ENCODE measurements around the gene PCOLCE2.

Gene PCOLCE2

DNA sequence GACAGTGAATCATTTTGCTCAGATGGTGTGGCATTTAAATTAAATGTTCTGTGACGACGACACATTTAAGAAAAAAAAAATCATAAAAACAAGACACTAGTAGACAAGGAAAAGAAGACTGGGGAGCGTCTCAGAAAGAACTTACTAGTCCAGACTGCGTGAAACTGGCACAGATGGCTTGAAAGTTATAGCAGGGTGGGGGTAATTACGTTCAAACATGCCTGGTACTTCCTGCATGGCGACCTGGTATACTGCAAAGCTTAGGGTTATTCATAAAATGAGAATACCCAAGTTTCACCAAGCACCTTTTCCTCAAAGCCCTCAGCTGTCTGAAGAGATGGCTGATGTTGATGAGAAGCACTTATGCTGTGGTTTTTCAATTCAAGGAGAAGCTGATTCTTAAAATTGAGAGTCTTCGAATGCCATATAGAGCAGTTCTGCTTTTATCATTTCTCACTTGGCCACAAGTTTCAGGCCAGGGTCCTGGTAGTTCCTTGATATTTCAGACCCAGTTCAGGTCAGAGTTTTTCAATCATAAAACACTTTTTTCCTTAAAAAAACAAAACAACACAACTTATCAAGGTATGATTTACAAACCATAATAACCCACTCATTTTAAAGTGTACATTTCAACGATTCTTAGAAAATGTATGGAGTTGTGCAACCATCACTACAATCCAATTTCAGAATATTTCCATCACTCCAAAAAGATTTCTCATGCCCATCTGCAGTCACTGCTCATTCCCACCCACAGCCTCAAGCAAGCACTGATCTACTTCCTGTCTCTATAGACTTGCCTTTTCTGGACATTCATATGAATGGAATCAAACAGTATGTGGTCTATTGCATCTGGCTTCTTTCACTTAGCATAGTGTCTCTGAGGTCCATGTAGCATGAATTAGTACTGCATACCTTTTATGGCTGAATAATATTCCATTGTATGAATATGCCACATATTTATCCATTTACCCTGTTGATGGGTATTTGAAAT is 24.7 kb downstream of the PCOLCE2 start:
- DNase-seq = peak in 1 of 2 donors; percentile 43

DNA sequence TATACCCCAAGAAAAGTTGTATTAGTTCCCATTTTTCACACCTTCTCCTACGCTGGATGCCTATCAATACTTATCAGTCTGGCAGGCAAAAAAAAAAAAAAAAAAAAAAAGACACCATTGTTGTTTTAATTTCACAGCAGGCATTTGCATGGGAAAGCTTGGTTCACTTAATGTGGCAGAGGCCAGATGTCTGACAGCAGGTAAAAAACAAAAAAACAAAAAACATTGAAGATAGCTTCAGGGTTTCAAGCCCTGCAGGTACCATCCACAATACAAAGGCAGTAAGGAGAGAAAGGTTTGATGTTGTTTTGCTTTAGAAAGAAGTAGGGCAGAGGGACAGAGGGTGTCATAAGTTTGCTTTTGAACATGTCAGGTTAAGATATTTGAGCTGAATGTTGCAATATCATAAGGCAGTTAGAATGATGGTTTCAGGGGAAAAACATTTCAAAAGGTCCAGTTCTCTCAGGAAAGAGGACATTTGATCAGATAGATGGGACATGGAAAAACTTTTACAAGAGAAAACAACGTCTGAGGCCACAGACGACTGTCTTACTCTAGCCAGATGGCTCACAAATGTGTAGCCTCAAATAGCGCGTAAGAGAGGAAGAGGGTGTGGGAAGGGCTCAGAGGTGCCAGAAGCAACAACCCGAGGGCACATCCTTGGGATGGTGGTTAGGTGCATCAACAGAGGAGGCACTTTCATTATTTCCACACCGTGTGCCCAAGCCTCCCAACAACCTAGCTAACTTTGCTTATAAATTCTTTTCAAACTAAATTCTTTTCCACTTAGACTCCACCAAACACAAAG is 25.7 kb downstream of the PCOLCE2 start:
- no peak for DNase-seq

DNA sequence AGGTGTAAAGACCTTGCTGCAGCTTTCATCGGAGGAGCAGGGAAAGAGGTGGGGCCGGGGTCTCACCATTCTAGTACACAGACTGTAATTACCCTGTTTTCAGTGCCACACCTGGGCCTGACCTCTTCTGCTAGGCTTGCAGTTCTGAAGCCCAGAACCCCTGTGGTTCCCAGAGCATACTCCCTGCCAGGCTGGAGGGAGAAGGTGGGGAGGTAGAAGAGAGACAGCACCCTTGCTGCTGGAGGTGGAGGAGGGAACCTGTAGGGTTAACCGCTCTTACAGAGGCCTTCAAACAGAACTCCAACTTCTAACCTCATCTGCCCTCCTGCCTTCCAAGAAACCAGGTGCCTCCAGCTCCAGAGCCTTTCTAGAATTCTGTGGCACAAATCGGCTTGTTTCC is 27.0 kb downstream of the PCOLCE2 start:
- DNase-seq = no peak

DNA sequence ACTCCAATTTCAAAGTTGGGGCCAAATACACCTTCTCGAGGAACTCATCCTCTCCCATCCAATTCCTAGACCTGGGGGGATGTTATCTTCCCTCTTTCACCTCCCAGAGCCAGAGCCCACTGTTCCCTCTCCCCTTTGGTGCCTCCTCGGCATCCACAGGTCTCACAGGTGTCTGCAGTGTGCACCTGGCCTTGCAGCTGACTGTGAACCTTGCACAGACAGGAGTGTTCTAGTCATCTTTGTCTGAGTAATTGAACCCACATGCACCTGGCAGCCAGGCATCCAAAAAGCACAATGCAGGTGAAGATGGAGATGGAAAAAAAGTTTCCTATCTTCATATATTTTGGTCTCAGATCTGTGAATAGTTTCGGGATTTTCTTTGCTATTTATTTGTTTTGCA is 30.8 kb downstream of the PCOLCE2 start:
- no peak for DNase-seq

DNA sequence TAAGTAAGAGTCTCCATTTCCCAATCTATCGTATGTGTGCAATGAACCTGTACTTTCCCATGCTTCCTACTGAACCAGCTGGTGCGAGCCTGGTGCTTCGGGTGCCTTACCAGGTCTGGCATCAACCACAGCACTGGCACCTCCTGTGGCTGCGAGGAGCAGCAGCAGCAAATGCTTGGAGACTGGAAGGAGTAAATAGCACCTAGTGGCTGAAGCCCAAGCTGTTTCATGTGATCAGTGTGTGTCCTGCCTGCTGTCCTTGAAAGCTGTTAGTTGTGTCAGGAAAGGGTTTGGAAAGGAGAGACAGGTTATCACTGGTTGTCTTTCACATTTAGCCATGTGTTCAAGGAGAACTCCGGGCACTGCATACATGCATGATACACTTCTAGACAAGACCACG is 31.8 kb downstream of the PCOLCE2 start:
- no peak for DNase-seq

DNA sequence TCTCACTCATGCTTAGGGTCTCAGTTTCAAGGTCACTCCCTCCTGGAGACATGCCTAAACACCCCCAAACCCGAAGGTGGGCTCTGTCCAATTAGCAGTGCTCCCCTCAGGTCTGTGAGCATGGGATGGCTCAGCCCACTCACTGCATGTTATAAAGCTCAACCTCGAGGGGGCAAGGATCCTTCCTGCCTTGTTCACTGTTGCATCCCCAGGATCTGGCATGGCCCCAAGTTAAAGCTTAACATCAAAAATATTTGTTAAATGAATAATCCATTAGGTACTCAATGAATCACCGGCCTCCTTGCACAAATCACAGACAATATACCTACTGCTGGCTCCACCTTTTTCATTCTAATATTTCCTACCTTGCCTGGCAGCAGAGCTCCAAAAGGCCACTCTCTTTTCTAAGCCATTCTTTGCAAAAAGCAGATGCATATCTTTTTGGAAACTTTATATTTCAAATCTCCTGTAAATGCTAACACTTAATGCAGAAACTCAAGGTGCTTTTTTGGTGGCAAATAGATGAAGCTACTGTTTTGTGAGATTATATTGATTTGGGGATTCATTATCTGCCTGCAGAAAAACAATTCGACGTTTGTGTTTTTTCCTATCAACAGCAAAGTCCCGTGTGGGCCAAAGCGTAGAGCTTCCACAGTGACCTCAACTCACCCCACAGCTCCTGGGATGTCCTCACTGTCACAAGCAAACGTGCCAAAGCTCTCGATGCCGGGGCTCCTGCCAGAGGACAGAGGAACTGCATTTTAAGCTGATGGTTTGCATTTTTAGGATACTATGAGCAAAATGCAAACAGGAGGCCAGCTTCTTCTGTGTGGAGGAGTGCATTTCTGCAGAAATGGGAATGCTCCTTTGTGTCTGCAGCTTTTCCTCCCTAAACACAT is 35.4 kb downstream of the PCOLCE2 start:
- DNase-seq = no peak

DNA sequence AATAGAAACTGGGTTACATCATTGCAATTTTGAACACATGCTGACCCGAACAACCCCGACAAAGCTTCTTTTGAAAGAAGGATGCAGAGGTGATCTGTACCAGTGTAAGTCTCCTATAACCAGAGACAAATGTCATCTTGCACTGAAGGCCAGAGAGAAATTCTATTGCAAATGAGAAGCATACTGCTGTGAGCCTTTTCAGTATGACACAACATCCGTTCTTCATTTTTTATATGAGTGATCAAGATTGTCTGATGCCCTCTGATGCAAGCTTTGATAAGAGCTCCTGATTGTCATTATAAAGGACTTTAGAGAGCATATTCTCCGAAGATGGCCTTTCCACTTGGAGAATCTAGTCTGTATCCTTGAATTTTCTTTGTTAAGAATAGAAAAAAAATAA is 36.9 kb downstream of the PCOLCE2 start:
- peak in 1 of 2 donors; percentile 32 for DNase-seq

DNA sequence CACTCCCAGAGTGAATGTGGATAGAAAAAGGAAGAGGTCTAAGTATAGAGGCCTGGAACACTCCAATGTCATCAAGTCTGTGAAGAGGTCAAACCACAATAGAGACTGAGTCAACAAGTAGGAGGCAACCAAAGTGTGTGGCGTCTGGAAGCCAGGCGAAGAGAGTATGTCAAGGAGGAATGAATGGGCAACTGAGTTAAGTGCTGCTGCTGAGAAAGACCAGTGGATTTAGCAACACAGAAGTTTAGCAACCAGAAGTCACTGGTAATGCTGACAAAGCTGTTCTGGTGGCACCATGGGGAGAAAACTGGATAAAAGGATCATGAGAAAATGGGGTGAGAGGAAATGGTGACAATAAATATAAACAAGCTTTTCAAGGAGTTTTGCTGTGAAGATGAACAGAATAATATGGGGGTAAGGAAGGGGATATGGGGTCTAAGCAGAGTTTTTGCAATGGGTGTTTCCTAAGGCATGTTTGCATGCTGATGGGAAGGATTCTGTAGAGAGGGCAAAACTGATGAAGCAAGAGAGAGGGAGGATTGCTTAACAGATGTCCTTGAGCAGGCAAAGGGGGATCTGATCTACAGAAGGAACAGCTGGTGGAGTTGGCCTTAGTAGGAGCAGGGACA is 38.4 kb downstream of the PCOLCE2 start:
- peak; percentile 90 to 98 for DNase-seq

DNA sequence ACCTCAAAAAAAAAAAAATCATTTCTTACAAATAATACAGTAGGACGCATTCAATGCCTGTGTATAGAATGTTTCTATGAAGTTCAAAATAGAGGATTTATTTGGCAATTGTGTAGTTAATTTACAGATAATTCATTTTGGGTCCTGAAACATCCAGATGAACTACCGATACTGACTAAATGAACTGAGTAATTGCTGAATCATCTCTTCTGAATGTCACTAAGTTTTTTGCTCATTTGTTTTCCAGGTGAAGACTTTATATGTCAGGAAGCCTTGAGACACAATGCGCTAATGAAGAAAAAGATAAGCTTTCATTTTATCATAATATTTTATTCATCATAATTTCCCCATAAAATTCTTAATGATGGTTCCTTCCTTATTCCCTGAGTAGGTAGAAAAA is 39.7 kb downstream of the PCOLCE2 start:
- no peak for DNase-seq

DNA sequence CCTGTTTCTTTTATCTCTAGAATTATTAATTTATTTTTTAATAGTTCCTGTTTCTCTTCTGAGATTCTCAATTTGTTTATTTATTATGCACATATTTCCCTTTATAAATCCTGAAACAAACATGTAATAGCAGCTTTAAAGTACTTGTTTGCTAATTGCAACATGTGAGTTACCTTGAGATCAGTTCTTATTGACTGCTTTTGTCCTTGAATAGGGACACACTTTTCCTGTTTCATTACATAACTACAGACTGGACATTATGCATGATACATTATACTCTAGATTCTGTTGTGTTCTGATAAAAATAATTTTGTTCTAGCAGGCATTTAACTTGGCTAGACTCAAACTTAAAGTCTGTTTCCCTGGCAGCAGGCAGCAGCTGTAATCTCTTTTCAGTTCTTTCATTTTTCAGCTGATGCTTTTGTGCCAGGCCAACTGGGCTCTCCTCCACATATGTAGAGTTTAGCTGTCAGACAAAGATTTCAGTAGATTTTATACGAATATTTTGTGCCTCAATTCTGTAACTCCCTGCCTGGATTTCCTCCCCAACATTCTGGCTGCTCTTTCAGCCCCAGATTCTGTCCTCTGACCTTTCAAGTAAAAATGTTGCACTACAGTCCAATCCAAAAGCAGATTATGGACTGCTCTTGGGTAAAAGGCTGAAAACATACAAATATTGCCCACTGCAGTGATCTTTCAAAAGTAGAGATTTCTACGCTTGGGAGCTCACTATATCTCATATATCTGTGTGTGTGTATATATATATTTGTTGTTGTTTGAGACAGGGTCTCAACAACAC is 41.9 kb downstream of the PCOLCE2 start:
- DNase-seq = no peak

DNA sequence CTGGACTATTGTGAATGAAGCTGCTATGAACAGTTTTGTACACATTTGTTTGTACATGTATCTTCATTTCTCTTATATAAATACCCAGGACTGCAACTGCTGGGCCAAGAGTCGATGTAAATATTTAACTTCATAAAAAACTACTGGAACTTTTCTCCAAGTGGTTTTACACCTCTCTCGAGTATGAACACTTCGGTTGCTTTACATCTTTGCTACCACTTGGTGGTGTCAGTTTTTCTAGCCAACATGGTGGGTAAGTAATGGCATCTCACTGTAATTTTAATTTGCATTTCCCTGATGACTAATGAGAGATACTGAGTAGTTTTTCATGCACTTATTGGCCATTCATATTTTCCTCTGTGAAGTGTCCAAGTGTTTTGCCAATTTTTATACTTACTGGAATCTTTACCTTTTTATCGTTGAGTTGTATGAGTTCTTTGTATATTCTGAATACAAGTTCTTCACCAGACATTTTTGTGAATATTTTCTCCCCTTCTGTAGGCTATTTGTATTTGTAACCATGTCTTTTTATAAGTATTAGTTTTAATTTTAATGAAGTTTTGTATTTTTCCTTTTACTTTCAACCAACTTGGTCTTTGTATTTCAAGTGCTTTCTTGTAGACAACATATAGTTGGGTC is 44.4 kb downstream of the PCOLCE2 start:
- peak; percentile 45 to 52 for DNase-seq

DNA sequence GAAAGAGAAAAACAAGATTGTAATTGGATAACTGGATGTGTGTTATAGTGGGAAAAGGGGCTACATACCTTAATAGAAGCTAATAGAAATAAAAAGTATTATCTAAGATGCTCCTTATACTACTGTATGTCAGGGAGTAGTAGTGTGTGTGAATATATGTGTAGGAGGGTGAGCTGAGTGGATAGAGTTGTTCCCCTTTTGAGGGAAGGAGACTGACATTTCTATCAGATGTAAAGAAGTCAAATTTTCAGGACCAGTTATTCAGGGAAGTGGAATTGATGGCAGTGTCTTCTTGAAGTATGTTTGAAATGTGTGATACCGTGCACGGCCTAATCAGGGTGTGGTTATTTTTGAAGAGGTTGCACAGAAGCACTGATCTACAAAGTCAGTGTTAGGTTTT is 49.1 kb downstream of the PCOLCE2 start:
- peak in 1 of 2 donors; percentile 13 for DNase-seq

DNA sequence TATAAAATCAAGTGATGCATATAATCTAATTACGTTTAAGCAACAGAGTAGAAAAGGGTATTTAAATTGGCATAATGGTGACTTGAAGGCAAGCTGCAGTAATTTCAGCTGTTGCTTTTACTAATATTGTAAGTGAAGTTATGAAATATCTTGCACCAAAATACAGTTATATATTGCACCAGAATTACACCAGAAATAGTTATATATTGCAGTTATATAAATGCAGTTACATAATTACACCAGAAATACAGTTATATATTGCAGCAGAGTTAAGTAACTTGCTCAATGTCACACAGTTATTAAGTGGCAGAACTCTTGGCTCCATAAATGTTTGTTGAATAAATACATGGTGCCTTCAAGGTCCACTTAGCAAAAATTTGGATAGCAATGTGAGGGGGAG is 51.4 kb downstream of the PCOLCE2 start:
- DNase-seq = peak in 1 of 2 donors; percentile 13

DNA sequence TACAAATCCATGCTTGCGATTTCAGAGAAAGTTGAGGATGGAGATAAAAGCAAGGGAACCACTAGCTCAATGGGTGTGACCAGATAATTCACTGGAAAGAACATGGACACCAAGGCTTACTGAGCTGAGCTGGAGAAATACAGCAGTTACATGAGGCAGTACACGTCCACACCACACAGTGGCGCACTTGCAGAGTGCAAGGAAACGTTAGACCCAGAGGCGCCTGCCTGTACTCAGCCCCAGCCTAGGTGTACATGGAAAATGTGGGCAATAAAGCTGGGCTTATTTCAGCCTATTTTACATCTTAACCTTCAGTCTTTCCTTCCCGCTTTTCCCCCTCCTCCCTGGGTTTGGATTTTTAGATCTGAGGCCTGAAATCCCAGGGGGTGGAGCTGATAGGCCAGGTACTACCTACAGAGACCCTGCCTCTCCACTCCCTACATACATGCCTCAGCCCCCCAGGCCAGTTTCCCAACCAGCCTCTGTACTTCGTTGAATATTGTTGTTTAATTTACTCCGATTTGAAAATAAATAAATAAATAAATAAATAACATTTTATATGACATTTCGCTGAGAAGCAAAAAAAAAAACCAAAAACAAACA is 60.1 kb downstream of the PCOLCE2 start:
- DNase-seq = peak; percentile 62 to 90

DNA sequence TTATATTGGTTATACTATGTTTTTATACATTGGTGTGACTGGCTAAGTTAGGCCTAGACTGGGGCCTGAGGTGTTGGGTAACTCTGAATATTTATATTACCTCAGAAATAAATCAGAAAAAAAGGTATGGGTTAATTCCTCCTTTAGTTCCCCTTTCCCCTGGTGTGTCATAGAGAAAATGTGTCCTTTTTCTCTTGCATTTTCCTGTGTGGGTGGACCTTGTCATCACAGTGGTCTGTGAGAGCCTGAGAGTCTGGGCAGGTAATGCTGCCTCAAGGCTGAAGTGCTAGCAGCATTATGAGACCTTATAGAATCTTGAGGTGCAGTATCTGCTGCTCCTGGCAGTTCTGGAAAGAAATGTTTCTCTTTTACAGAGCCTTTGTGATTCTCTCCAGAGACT is 69.7 kb downstream of the PCOLCE2 start:
- DNase-seq = peak; percentile 28 to 57

DNA sequence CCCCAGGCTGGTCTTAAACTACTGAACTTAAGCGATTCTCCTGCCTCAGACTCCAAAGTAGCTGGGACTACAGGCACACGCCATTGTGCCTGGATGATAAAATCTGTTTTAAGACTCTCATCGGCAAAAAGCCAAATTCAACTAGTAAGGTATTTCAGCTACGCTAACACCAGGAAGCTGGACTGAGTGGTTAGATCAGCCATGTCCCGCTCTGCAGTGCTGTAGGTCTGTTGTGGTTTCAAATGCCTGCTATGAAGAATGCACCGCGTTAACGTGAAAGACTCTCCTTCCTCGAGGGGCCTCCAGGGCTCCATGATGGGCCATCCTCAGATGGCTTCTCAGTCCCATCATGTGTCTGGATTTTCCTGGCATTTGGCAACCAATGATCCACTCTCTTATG is 70.2 kb downstream of the PCOLCE2 start:
- DNase-seq = no peak

DNA sequence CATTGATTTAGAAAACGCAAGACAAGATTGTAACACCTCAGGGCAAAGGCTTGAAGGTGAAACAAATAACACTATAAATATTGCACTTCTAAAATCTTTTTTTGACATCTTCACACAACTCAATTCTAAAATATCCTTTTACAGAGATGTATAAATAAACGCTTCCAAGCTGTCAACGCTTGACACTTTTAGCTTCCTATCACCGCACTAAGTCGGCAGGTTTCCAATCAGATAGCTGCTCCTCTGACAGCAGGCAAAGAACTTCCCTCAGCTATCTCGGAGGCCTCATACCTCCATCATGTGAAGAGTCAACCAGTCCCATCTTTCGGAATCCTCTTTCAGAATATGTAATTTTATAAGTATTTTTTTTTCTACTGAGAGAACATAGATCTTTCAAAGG is 71.0 kb downstream of the PCOLCE2 start:
- DNase-seq = no peak

DNA sequence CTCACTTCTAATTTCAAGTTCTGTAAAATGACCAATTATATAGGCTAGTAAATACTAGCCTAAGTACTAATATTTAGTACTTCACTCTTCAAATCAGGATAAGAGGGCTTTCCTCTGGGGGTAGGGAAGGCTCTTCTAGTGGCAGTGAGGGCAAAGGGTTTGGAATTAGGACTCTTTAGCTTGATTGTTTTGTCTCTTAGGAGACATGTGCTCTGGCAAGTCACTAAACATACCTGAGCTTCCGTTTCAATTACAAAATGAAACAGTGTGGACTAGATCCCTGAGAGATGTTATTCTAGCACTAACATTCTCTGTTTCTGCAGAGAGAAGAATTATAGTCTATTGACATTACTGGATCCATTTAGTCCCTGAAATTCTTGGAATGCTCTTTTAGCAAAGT is 71.5 kb downstream of the PCOLCE2 start:
- no peak for DNase-seq

DNA sequence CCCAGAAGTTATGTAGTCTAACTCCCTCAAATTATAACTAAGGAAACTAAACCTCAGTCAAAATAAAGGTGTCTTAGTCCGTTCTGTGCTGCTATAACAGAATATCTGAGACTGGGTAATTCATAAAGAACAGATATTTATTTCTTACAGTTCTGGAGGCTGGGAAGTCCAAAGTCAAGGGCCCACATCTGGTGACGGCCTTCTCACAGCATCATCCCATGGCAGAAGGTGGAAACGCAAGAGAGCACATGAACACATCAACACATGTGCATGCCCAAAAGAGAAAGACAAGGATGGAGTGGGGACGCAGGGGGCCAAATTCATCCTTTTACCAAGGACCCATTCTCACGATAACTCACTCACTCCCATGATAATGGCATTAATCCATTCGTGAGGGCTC is 73.1 kb downstream of the PCOLCE2 start:
- no peak for DNase-seq

DNA sequence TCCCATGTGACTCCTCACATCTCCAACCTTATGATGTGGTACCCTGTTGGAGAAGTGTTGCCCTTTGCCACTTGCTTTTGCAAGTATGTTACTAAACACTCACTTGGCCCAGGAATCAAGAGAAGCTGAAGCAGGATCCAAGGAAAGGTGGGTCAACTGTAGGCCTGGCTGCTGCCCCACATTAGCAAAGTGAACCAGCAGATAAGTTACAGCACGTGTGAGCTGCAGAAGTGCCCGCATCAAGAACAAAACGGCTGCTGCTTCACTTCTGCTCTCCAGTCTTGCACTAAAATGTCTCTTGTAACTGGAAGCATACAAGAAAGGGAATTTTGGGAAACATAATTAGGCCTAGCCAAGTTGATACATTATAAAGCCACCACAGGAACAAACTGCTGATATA is 79.6 kb downstream of the PCOLCE2 start:
- DNase-seq = no peak

Data from inflammatory macrophage treated with lipopolysaccharide for 1 hour (primary cell).